PC-3 (cell line): ENCODE results near the gene TMEM63B. TPM values are rescaled to one million over a fixed set of nuclear protein-coding genes. Genes with fewer than 3 reads are reported as not detected.

Source experiments
- ATAC-seq: fragments of 200-7000 bp; cut with Tn5 transposase; 2 replicates; pipeline ENCODE4 v1.9.1; 2020; ENCODE audit warnings: mild to moderate bottlenecking, moderate library complexity
- BruUV-seq: library from RNA; stranded (reverse); fragments of 400-500 nt; replicated peaks from 2 replicates; lab custom pipeline; 2021; lab: Mats Ljungman, UMichigan
- CTCF ChIA-PET: fragments of 300-600 bp; sonication (Branson Sonifier 250); formaldehyde crosslinking; loops from one replicate; lab custom pipeline; 2022; ENCODE audit warnings: antibody characterized with exemption; lab: Charles Lee
- POLR2A ChIA-PET: fragments of 300-600 bp; sonication (Branson Sonifier 250); formaldehyde crosslinking; loops from one replicate; lab custom pipeline; 2022; ENCODE audit warnings: antibody characterized with exemption; ENCODE audit not compliant: unreplicated experiment; lab: Charles Lee
- DNase-seq: peaks from one replicate; pipeline ENCODE4 v3.0.0-alpha.2; 2015
- H2AFZ ChIP-seq: fragments of 300-600 bp; sonication (generic); 2 replicates; pipeline ENCODE4 v1.6.0; 2016; ENCODE audit warnings: antibody characterized with exemption, low read length
- H3F3A ChIP-seq: fragments of 300-600 bp; sonication (generic); one replicate; pipeline ENCODE4 v1.6.0; 2017; ENCODE audit warnings: antibody characterized with exemption, low read length, control low read depth, mild to moderate bottlenecking; ENCODE audit not compliant: unreplicated experiment
- H3K27ac ChIP-seq: fragments of 300-600 bp; sonication (generic); 2 replicates; pipeline ENCODE4 v1.5.1; 2016; ENCODE audit warnings: mild to moderate bottlenecking, low read length
- H3K27me3 ChIP-seq: fragments of 300-600 bp; sonication (generic); 2 replicates; pipeline ENCODE4 v1.6.1; 2016; ENCODE audit warnings: low read length, mixed read lengths
- H3K36me3 ChIP-seq: fragments of 300-600 bp; sonication (generic); 2 replicates; pipeline ENCODE4 v1.6.1; 2016; ENCODE audit warnings: low read depth, mixed run types, low read length, mixed read lengths
- H3K4me1 ChIP-seq: fragments of 300-600 bp; sonication (generic); 2 replicates; pipeline ENCODE4 v1.5.1; 2016; ENCODE audit warnings: low read length; ENCODE audit not compliant: insufficient read depth
- H3K4me2 ChIP-seq: fragments of 300-600 bp; sonication (generic); 2 replicates; pipeline ENCODE4 v1.6.0; 2016; ENCODE audit warnings: low read length
- H3K4me3 ChIP-seq: fragments of 300-600 bp; sonication (generic); 2 replicates; pipeline ENCODE4 v1.5.1; 2016; ENCODE audit warnings: mild to moderate bottlenecking, low read length, mixed read lengths
- H3K79me2 ChIP-seq: fragments of 300-600 bp; sonication (generic); 2 replicates; pipeline ENCODE4 v1.6.1; 2017; ENCODE audit warnings: low read length, mixed read lengths
- H3K9ac ChIP-seq: fragments of 300-600 bp; sonication (generic); 2 replicates; pipeline ENCODE4 v1.6.0; 2016; ENCODE audit warnings: mild to moderate bottlenecking, low read length
- H3K9me2 ChIP-seq: fragments of 300-600 bp; sonication (generic); replicated peaks from 2 replicates; pipeline ENCODE4 v1.6.1; 2016; ENCODE audit warnings: mixed run types, low read length, mixed read lengths
- H3K9me3 ChIP-seq: fragments of 300-600 bp; sonication (generic); 2 replicates; pipeline ENCODE4 v1.6.1; 2016; ENCODE audit warnings: low read length, mixed read lengths
- H4K20me1 ChIP-seq: fragments of 300-600 bp; sonication (generic); 2 replicates; pipeline ENCODE4 v1.6.1; 2016; ENCODE audit warnings: low read length, mixed read lengths
- CTCF ChIP-seq: fragments of 300-600 bp; sonication (generic); conservative IDR thresholded peaks from 2 replicates; pipeline ENCODE4 v1.5.1; 2017; ENCODE audit warnings: antibody characterized with exemption, low read depth, mild to moderate bottlenecking, low read length
- EZH2 ChIP-seq: fragments of 300-600 bp; sonication (generic); IDR thresholded peaks from one replicate; pipeline ENCODE4 v1.6.1; 2017; ENCODE audit warnings: antibody characterized with exemption, mild to moderate bottlenecking, low read length; ENCODE audit not compliant: unreplicated experiment
- EZH2phosphoT487 ChIP-seq: fragments of 300-600 bp; sonication (generic); IDR thresholded peaks from 2 replicates; pipeline ENCODE4 v1.6.1; 2018; ENCODE audit warnings: mild to moderate bottlenecking, antibody characterized with exemption, low read length, borderline replicate concordance
- intact Hi-C: fragments of 100-400 bp; cut with micrococcal nuclease; formaldehyde crosslinking; loops from 2 replicates; pipeline ENCODE4 v1.9.0; 2023
- total RNA-seq: library from RNA; depleted of rRNA; stranded (reverse); fragments of >200 nt; gene quantifications from 2 replicates; pipeline ENCODE4 v1.2.3, GENCODE V29; 2014

The TMEM63B gene
- total RNA-seq, 1 experiment from 2014 or later: 23.6 TPM

GRCh38 chr6:44093066-44093465 lies 34.3 kb upstream of the TMEM63B start:
- TF ChIP-seq EZH2: no peak
- TF ChIP-seq EZH2phosphoT487: no peak
- no peak for TF ChIP-seq CTCF
- ATAC-seq: no peak
- no peaks in the 10 kb centered on the region for H3K79me2 ChIP-seq
- H3K9me2 ChIP-seq: no peaks in the 10 kb centered on the region
- ChIA-PET CTCF (interaction anchor here (0.5 kb wide), 1 partner anchor 87 kb away, joined by 10 read pairs; no protein-coding TSS in a partner anchor), POLR2A (no interaction called here)
- H3K36me3 ChIP-seq: peaks cover 3% of the 10 kb centered on the region; the same call in 1 of the 2 replicates
- no peak overlapping the region for H3K9ac ChIP-seq
- H4K20me1 ChIP-seq: peaks cover 7% of the 10 kb centered on the region; the same call in 1 of the 2 replicates
- H3K4me1 ChIP-seq: no peaks in the 10 kb centered on the region
- BruUV-seq: no TSS peak
- no peak overlapping the region for H3K4me2 ChIP-seq
- DNase-seq: no peak
- no peaks in the 10 kb centered on the region for H3K27me3 ChIP-seq
- no peak overlapping the region for H2AFZ ChIP-seq
- H3K9me3 ChIP-seq: no peaks in the 10 kb centered on the region
- H3K27ac ChIP-seq: no peak overlapping the region
- intact Hi-C loops: no loop called here
- no peak overlapping the region for H3K4me3 ChIP-seq
- no peaks in the 10 kb centered on the region for H3F3A ChIP-seq

- no TSS peak for BruUV-seq
- POLR2A ChIA-PET: no interaction called here
- TF ChIP-seq EZH2phosphoT487: no peak
- no peak for TF ChIP-seq EZH2
- TF ChIP-seq CTCF: no peak
- Histone ChIP-seq H3K27me3 (no peaks in the 10 kb centered on the region), H3K4me2 (no peak overlapping the region), H3K9ac (no peak overlapping the region), H4K20me1 (peaks cover 7% of the 10 kb centered on the region; the same call in 1 of the 2 replicates), H3K36me3 (peaks cover 3% of the 10 kb centered on the region; the same call in 1 of the 2 replicates), H3K27ac (no peak overlapping the region), H3K79me2 (no peaks in the 10 kb centered on the region), H3K4me1 (no peaks in the 10 kb centered on the region), H2AFZ (no peak overlapping the region), H3K4me3 (no peak overlapping the region), H3F3A (no peaks in the 10 kb centered on the region), H3K9me2 (no peaks in the 10 kb centered on the region), H3K9me3 (no peaks in the 10 kb centered on the region)
- CTCF ChIA-PET: no interaction called here
- intact Hi-C loops: no loop called here
- ATAC-seq: no peak
- DNase-seq: no peak
Observed at GRCh38 chr6:44093750-44094402, 33.5 kb upstream of the TMEM63B start.
